Epithelial cell of proximal tubule (primary cell): ENCODE data around the gene ELP1. TPM values are rescaled to one million over a fixed set of nuclear protein-coding genes. Genes with fewer than 3 reads are reported as not detected.

Experiments used
- DNase-seq: peaks from one replicate; pipeline ENCODE4 v3.0.0-alpha.2; 2011; ENCODE audit warnings: low read depth
- H3K4me3 ChIP-seq: 2 replicates; pipeline ENCODE4 v1.5.1; 2011; ENCODE audit warnings: low read depth, mild to moderate bottlenecking, low read length
- total RNA-seq: library from RNA; depleted of rRNA; stranded (reverse); fragments of >200 nt; gene quantifications from 2 replicates; pipeline ENCODE4 v1.2.3, GENCODE V29; 2015
- TF ChIP-seq, protein P1 (sequence below): conservative IDR thresholded peaks from 2 replicates; pipeline ENCODE4 v1.5.1; 2012; ENCODE audit warnings: low read depth, mild to moderate bottlenecking, low read length

ELP1 gene
- total RNA-seq, 1 donor from 2014 or later, result 19.8 TPM

DNA sequence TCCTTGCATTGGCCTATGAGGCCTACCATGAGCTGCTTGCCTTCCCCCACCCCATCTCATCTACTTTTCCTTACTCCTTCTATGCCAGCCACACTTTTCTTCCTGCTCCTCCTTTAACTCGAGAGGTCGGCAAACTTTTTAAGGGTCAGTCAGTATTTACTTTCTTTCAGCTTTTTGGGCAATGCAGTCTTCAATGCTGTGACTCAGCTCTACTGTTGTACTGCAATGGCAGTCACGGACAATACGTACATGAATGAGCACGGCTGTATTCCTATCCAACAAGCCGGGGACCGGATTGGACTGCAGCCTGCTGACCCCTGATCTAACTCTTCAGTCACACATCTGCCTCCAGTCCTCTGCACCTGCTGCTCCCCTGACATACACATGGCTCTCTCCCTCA lies 72.5 kb downstream of the ELP1 start:
- TF ChIP-seq, protein P1, sequence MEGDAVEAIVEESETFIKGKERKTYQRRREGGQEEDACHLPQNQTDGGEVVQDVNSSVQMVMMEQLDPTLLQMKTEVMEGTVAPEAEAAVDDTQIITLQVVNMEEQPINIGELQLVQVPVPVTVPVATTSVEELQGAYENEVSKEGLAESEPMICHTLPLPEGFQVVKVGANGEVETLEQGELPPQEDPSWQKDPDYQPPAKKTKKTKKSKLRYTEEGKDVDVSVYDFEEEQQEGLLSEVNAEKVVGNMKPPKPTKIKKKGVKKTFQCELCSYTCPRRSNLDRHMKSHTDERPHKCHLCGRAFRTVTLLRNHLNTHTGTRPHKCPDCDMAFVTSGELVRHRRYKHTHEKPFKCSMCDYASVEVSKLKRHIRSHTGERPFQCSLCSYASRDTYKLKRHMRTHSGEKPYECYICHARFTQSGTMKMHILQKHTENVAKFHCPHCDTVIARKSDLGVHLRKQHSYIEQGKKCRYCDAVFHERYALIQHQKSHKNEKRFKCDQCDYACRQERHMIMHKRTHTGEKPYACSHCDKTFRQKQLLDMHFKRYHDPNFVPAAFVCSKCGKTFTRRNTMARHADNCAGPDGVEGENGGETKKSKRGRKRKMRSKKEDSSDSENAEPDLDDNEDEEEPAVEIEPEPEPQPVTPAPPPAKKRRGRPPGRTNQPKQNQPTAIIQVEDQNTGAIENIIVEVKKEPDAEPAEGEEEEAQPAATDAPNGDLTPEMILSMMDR, result no peak
- H3K4me3 ChIP-seq, result no peak overlapping the region
- DNase-seq, result no peak

DNA sequence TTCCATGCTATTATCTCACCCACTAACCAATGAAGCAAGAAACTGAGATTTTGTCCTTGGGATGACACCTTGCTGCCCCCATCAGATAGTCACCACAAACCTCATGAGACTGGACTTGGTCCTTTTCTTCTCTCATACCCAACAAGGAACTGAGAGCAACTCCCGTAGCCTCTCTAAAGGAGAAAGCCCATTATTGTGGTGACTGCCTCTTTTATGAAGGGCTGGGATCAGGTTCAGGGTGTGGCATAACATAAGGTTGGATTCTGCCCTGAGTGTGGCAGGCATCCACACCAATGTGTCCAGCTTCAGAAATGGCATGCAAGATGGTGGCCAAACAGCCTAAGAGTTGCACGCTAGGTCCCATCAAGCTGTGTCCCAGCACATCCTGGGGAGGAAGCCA lies 73.2 kb downstream of the ELP1 start:
- TF ChIP-seq, protein P1, result no peak
- H3K4me3 ChIP-seq, result no peak overlapping the region
- DNase-seq, result no peak

DNA sequence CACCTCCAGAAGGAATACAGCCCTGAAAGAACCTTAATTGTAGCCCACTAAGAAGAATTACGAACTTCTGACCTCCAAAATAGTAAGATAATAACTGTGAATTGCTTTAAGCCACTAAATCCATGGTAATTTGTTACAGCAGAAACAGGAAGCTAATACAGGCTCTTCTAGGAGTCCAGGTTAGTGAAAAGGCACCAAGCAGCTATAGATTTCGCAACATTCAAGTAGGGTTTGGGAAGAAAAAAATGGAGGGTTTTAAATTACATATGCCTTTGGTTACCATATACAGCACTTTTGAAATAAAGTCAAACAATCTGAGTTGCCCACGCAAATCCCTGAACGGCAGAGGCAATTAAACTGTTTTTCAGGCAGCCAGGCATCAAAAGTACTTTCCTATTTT lies 73.6 kb downstream of the ELP1 start:
- H3K4me3 ChIP-seq, result no peak overlapping the region
- TF ChIP-seq, protein P1, result no peak
- DNase-seq, result no peak

DNA sequence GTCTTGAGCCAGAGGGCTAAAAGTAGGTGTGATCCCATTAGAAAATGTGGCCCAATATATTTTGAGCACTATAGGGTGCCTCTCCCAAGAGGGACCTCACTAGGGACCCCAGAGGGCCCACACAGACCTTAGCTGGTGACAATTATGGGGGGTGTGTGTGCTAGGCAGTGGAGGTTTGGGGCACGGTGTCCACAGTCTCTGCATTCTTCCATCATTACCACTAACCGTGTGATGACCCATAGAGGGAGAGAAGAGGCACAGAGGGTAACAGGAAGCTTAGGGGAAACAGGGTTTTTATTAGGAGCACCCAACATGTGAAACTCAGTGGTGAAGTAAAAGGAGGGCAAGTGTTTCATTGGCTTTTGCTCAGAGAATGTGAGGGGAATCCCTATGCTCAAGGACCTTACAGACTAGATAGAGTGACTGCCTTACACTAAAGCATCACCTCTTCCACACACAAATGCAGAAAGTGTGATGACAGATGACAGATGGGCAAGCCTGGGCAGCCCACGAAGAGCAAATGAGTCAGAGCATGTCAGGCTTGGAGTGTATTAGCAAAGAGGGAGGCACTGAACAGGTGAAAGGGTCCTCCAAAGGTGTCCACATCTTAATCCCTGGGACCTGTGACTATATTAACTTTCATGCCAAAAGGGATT lies 74.3 kb downstream of the ELP1 start:
- TF ChIP-seq, protein P1, result no peak
- DNase-seq, result no peak
- no peak overlapping the region for H3K4me3 ChIP-seq

DNA sequence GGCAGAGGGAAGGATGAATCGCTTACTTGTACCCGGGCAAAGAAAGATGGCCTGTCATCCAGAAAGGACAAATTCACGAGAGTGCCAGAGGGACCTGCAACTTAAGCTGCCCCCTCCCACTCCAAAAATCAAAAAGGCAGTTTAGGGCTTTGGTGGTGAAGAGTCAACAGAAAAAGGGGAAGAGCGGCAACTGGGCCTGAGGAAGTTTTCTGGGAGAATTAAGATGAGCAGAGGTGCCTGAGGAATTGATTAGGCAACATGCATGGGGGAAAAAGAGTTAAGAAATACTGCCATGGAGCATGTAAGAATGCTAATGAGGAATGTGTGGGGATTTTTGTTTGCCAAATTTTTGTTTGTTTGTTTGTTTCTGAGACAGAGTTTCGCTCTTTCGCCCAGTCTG lies 76.4 kb downstream of the ELP1 start:
- H3K4me3 ChIP-seq, result no peak overlapping the region
- no peak for DNase-seq
- TF ChIP-seq, protein P1, result no peak

DNA sequence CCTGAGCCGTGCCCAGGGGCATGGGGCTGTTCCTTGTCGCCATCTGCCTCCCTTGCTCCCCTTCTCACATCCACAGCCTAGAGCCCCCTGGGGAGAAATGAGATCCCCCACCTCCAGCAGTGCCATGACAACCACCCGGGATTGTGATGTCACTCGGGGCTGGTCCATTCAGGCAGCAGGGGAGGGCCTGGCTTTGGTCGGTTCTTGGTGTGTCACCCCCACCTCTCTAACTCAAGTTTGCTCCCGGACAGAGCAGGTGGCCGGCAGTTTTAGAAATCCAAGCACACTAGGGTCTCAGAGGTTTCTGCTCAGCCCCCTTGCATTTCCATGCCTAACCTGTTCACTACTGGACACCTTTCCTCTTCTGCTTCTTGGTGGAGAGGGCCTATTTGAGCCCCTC lies 78.0 kb downstream of the ELP1 start, which contains the start of gene ACTL7B:
Gene ACTL7B, minus strand, starts transcription at position 99 of the 400 bp plus-strand sequence. Its CDS starts 56 bp downstream, at position 43.
- no peak for DNase-seq
- no peak within 1 kb of the TSS for H3K4me3 ChIP-seq
- TF ChIP-seq, protein P1, result no peak

DNA sequence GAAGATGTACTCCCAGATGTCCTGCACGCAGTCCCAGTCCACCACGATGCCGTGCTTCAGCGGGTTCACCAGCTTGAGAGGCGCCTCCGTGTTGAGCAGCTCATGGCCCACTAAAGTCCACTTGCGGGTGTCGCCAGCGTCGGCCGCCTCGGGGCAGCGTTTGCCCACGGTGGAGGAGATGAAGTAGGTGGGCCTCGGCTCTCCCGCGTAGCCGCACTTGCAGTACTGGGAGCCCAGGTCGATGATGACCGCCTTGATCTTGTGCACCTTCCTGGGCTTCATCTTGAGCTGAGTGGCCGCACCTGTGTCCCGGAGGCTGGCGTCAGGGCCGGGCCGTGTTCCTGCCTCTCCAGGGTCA lies 78.4 kb downstream of the ELP1 start:
- no peak overlapping the region for H3K4me3 ChIP-seq
- TF ChIP-seq, protein P1, result no peak
- DNase-seq, result no peak
